HEK293T (cell line): ENCODE data around the gene GPRC6A.

Source experiments
- ELF4 ChIP-seq: fragments of 450-650 bp; IDR thresholded peaks from 2 replicates; pipeline ENCODE4 v1.6.1; 2017; ENCODE audit warnings: antibody characterized with exemption
- FOXA1 ChIP-seq: fragments of 450-650 bp; IDR thresholded peaks from 2 replicates; pipeline ENCODE4 v1.6.1; 2016; ENCODE audit warnings: mild to moderate bottlenecking
- FOXK2 ChIP-seq: fragments of 450-650 bp; IDR thresholded peaks from 2 replicates; pipeline ENCODE4 v1.6.1; 2016; ENCODE audit warnings: mild to moderate bottlenecking
- TARDBP ChIP-seq: fragments of 450-650 bp; IDR thresholded peaks from 2 replicates; pipeline ENCODE4 v1.6.1; 2016
- ZNF384 ChIP-seq: fragments of 450-650 bp; IDR thresholded peaks from 2 replicates; pipeline ENCODE4 v1.6.1; 2016

DNA sequence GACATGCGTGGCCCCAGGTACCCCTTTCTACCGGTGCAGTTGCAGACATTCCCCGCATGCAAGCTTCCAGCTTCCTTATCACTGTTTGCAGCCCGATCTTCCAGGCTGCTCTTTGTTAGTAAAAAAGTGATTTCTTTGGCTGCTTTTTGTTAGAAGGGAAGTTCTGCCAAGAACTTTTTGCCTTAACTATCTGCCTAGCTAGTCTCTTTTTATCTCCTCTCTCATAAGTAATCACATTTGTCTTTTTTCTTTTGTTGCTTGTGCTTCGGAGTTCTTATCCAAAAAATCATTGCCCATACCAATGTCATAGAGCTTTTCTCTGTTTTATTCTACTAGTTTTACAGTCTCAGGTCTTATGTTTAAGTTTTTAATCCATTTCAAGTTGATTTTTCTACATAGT, 83.7 kb downstream of the GPRC6A start:
- TF ChIP-seq ZNF384 (no peak), TARDBP (no peak), FOXK2 (no peak), ELF4 (no peak), FOXA1 (no peak)
